Skeletal muscle satellite cell (primary cell): ENCODE measurements around the gene CDC25A. TPM values are rescaled to one million over a fixed set of nuclear protein-coding genes. Genes with fewer than 3 reads are reported as not detected.

Source experiments
- H3K27me3 ChIP-seq: 2 replicates; pipeline ENCODE4 v1.7.0; 2013; ENCODE audit warnings: low read length; ENCODE audit not compliant: control insufficient read depth, insufficient read depth
- H3K36me3 ChIP-seq: 2 replicates; pipeline ENCODE4 v1.7.0; 2013; ENCODE audit warnings: mild to moderate bottlenecking, control low read depth, low read length; ENCODE audit not compliant: insufficient read depth
- H3K4me1 ChIP-seq: 2 replicates; pipeline ENCODE4 v1.7.0; 2013; ENCODE audit warnings: low read length; ENCODE audit not compliant: control insufficient read depth, insufficient read depth
- H3K4me2 ChIP-seq: 2 replicates; pipeline ENCODE4 v1.7.0; 2013; ENCODE audit warnings: mild to moderate bottlenecking, low read length
- H3K4me3 ChIP-seq: 2 replicates; pipeline ENCODE4 v1.7.0; 2013; ENCODE audit warnings: low read length
- H3K9ac ChIP-seq: 2 replicates; pipeline ENCODE4 v1.7.0; 2013; ENCODE audit warnings: mild to moderate bottlenecking, low read depth, low read length, moderate library complexity
- H3K9me3 ChIP-seq: replicated peaks from 2 replicates; pipeline ENCODE4 v1.7.0; 2013; ENCODE audit warnings: mild to moderate bottlenecking, control low read depth, low read length
- total RNA-seq: library from RNA; depleted of rRNA; stranded (reverse); fragments of >200 nt; gene quantifications from 2 replicates; pipeline ENCODE4 v1.2.3, GENCODE V29; 2012; rRNA removed

The CDC25A gene
- total RNA-seq: 6.3 and 6.8 TPM in 2 replicates

- Histone ChIP-seq H3K9me3 (no peaks in the 10 kb centered on the region), H3K9ac (peak within 1 kb of the TSS; percentile 86), H3K4me2 (peak within 1 kb of the TSS; percentile 89), H3K4me3 (peak within 1 kb of the TSS; percentile 92), H3K27me3 (no peaks in the 10 kb centered on the region), H3K4me1 (peaks cover 11% of the 10 kb centered on the region), H3K36me3 (no peaks in the 10 kb centered on the region)
These were observed at the start of gene CDC25A for GRCh38 chr3:48188266-48189201. CDC25A (minus strand) TSS chr3:48188417; CDS start chr3:48187947, 470 bp downstream.

- H3K4me3 ChIP-seq: no peak overlapping the region
- no peaks in the 10 kb centered on the region for H3K27me3 ChIP-seq
- H3K9ac ChIP-seq: no peak overlapping the region
- peaks cover 3% of the 10 kb centered on the region for H3K4me1 ChIP-seq
- no peaks in the 10 kb centered on the region for H3K36me3 ChIP-seq
- H3K4me2 ChIP-seq: no peak overlapping the region
- no peaks in the 10 kb centered on the region for H3K9me3 ChIP-seq
These were observed 48.3 kb upstream of the CDC25A start for GRCh38 chr3:48236531-48236930.

GRCh38 chr3:48233542-48233941, 45.3 kb upstream of the CDC25A start:
- Histone ChIP-seq H3K4me2 (no peak overlapping the region), H3K9me3 (no peaks in the 10 kb centered on the region), H3K9ac (no peak overlapping the region), H3K36me3 (no peaks in the 10 kb centered on the region), H3K4me3 (no peak overlapping the region), H3K27me3 (no peaks in the 10 kb centered on the region), H3K4me1 (peaks cover 3% of the 10 kb centered on the region)

DNA sequence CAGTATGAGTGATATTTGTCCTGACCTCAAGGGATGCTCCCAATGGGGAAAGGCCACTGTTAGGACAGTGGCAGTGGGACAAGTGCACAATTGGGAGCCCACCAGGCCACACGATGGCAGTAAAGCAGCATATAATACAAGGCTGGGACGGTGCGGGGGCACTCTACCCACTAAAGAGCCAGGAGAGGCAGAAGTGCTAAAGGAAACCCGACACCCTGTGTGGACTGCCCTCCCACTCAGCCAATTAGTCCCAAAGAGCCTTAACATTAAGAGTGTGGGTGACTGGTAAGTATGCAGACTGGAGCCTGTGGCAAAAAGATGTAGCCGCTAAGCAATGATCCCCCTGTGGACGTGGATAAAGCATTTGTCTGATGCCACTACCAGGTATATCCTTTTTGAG, 44.5 kb upstream of the CDC25A start:
- H3K4me1 ChIP-seq: peaks cover 3% of the 10 kb centered on the region
- H3K27me3 ChIP-seq: peaks cover 4% of the 10 kb centered on the region
- peak overlapping the region; percentile 33 for H3K4me3 ChIP-seq
- H3K9ac ChIP-seq: no peak overlapping the region
- no peaks in the 10 kb centered on the region for H3K36me3 ChIP-seq
- H3K9me3 ChIP-seq: no peaks in the 10 kb centered on the region
- peak overlapping the region; percentile 75 for H3K4me2 ChIP-seq

- no peak overlapping the region for H3K4me3 ChIP-seq
- H3K9me3 ChIP-seq: no peaks in the 10 kb centered on the region
- no peak overlapping the region for H3K9ac ChIP-seq
- no peaks in the 10 kb centered on the region for H3K36me3 ChIP-seq
- H3K4me2 ChIP-seq: no peak overlapping the region
- H3K27me3 ChIP-seq: peaks cover 7% of the 10 kb centered on the region
- peaks cover 3% of the 10 kb centered on the region for H3K4me1 ChIP-seq
These were observed 44.0 kb upstream of the CDC25A start for GRCh38 chr3:48232232-48232631.

- Histone ChIP-seq H3K4me1 (no peaks in the 10 kb centered on the region), H3K27me3 (peaks cover 53% of the 10 kb centered on the region), H3K4me3 (no peak overlapping the region)
These were observed 38.7 kb upstream of the CDC25A start for GRCh38 chr3:48226939-48227338.

GRCh38 chr3:48225587-48225986, 37.4 kb upstream of the CDC25A start:
- Histone ChIP-seq H3K27me3 (peaks cover 60% of the 10 kb centered on the region), H3K4me3 (no peak overlapping the region), H3K9me3 (no peaks in the 10 kb centered on the region), H3K4me1 (no peaks in the 10 kb centered on the region), H3K9ac (no peak overlapping the region), H3K4me2 (no peak overlapping the region), H3K36me3 (no peaks in the 10 kb centered on the region)

More at GRCh38 chr3:48226939-48227338, 38.7 kb upstream of the CDC25A start:
- Histone ChIP-seq H3K4me2 (no peak overlapping the region), H3K9ac (no peak overlapping the region), H3K9me3 (no peaks in the 10 kb centered on the region), H3K36me3 (no peaks in the 10 kb centered on the region)

DNA sequence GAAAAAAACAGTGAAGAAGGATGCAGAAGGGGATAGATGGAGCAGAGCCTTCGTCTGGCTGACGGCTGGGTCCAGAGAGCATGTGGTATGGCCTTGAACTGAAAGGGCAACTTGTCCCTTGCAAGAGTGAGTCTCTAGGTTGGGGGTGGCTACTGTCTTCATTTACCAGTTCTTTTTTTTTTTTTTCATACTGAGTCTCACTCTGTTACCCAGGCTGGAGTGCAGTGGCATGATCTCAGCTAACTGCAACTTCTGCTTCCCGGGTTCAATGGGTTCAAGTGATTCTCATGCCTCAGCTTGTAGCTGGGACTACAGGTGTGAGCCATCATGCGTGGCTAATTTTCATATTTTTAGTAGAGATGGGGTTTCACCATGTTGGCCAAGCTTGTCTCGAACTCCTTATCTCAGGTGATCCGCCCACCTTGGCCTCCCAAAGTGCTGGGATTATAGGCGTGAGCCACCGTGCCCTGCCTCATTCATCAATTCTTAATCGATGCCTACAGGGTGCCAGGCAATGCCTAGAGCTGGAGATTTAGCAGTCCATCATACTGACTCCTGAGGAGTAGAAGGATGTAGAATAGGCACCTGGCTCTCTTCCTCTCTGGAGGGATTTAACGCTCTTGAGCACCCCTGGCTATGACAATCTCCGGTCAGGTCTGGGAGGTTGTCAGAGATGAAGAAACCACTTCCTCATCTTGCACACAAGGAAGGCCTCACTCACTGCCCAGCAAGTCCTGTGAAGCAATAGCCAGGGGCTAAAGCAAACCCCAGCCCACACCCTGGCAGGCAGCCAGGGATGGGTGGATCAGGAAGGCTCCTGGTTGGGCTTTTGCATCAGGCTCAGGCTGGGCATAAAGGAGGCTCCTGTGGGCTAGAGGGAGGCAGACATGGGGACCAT, 34.6 kb upstream of the CDC25A start, which contains the start of gene CAMP:
CAMP (plus strand) TSS at position 880 of the 898 bp plus-strand sequence; CDS start at position 897, 17 bp downstream.
- Histone ChIP-seq H3K4me2 (no peak within 1 kb of the TSS), H3K9me3 (no peaks in the 10 kb centered on the region), H3K36me3 (no peaks in the 10 kb centered on the region), H3K4me3 (no peak within 1 kb of the TSS), H3K27me3 (peaks cover 76% of the 10 kb centered on the region), H3K4me1 (no peaks in the 10 kb centered on the region), H3K9ac (no peak within 1 kb of the TSS)

DNA sequence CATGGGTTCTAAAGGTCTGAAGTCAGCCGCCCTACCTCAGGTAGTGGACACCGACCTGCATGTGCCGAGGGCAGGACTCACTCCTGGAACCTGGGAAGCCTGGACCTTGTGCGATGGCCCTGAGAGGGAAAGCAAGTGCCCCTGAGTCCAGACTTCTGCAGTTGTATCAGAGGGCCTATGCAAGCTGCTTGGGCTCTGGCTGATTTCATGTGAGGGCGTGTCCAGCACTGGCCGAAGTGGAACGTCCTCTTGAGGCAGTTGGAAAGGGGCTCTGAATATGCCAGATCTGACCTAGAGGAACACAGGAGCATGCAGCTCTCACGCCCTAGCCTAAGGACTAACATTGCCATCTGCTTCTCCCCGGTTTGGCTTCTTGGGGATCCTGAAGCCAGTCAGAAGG, 32.5 kb upstream of the CDC25A start:
- Histone ChIP-seq H3K4me3 (no peak overlapping the region), H3K9ac (no peak overlapping the region), H3K36me3 (no peaks in the 10 kb centered on the region), H3K4me2 (no peak overlapping the region), H3K4me1 (no peaks in the 10 kb centered on the region), H3K9me3 (no peaks in the 10 kb centered on the region), H3K27me3 (peaks cover 77% of the 10 kb centered on the region)

DNA sequence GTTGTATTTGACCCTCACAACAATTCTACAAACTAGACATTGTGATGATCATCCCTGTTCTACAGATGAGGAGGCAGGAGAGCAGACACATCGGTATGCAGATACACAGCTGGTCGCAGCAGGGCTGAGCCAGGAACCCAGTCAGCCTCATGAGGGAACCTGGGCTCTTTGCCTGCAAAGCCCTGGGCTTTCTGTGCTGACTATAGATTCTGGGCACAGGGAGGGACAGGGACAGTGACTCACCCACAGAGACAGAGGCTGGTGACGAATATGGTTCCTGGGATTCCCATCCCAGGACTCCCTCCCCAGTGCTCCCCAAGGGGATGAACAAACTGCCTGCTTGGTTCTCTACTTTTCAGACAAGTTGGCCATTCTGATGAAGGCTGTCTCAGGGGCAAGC, 31.3 kb upstream of the CDC25A start:
- H3K4me1 ChIP-seq: no peaks in the 10 kb centered on the region
- H3K9ac ChIP-seq: no peak overlapping the region
- H3K9me3 ChIP-seq: no peaks in the 10 kb centered on the region
- no peak overlapping the region for H3K4me2 ChIP-seq
- no peak overlapping the region for H3K4me3 ChIP-seq
- peaks cover 76% of the 10 kb centered on the region for H3K27me3 ChIP-seq
- no peaks in the 10 kb centered on the region for H3K36me3 ChIP-seq

DNA sequence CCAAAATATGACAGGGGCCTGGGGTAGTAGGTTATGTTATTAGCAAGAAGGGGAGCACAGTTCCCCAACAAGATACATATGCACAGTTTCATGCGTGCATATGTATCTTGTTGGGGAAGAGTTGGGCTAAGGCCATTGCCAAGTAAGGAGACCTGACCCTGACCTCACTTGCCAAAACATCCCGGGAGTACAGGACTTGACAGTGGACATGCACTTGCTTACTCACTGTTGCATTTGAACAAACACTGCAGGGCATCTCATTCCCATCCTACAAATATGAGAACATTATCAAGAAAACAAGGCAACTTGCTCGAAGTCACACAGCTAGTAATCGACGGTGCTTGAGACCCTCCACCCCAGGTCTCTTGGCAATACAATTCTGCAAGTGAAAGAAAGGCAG, 30.3 kb upstream of the CDC25A start:
- Histone ChIP-seq H3K4me1 (no peaks in the 10 kb centered on the region), H3K4me2 (no peak overlapping the region), H3K9me3 (no peaks in the 10 kb centered on the region), H3K27me3 (peaks cover 66% of the 10 kb centered on the region), H3K9ac (no peak overlapping the region), H3K4me3 (no peak overlapping the region), H3K36me3 (no peaks in the 10 kb centered on the region)
